ENCODE results near the gene BTN1A1. TPM values are rescaled to one million over a fixed set of nuclear protein-coding genes. Genes with fewer than 3 reads are reported as not detected.

BTN1A1 gene
- total RNA-seq, 1 donor from 2014 or later, result not detected

DNA sequence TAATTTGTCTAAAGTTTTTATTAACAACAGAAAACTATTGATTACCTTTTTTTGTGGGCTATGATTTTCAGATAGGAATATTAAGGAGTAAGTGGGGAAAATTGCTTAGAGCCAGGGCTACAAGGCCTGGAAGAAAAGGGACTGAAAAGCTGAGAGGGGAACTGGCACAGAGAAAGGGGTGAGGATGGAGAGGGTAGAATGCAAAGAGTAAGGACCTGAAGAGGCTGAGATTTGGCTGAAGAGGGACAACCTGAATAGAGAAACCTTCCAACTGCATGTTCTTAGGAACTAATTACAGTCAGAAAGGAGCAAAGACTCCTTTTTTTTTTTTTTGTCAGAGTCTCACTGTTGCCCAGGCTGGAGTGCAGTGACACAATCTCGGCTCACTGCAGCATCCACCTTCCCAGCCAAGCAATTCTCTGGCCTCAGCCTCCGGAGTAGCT lies 25.6 kb upstream of the BTN1A1 start:
- no peak for DNase-seq (ENCODE audit: low spot score)
- peak; percentile 7 for ATAC-seq

DNA sequence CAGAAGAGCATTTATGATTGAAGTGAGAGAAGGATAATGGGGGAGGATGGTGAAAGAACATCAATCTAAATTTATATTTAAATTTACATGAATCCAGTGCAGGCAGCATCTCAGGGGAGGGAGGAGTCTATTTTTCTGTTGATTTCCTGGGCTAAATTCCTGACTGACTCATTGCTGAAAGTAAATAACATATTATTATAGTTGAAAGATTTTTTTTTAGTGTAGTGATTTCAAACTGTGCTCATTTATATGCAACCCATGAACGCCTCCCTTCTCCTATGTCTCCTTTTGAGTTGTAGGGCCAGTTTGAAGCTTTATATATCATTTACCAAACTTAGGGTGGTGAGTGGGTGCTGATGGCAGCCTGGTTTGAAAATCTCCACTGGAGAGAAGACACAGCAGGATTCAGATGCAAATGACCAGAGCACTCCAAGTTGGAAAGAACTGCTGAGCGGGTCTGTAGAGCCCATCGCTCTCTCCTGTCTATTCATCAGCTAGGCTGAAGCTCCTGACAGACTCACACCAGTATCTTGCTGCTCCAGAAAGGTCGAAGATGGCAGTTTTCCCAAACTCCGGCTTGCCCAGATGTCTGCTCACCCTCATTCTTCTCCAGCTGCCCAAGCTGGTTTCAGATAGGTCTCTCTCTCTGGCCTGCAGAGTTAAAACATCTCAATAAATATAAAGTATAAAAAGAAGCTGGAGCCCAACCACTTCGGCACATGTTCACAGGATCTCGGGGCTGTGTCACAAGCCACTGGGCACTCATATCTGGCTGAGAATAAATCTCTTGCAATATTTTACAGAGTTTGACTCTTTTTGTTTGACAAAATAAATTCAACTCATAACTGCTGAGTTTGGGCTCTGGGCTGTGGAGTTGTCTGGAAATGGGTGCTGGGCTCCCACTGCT lies 24.0 kb upstream of the BTN1A1 start:
- DNase-seq (ENCODE audit: low spot score) (no peak), ATAC-seq (no peak)

DNA sequence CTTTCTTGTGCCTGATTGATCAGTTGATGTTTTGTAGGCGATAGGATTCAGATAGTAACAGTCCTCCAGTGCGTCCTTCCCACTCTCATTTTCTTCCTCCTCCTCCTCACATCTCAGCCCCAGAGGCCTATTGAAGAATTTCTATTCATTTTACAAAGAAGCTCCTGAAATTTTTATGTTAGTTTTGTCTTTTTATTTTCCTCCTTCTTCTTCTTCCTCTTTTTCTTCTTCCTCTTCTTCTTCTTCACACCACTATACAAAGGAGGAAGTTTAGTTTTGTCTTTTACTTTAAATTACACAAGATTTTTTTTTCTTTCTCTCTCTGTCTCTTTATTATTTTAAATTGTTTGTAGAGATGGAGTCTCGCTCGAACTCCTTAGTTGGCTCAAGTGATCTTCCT lies 23.2 kb upstream of the BTN1A1 start:
- no peak for DNase-seq (ENCODE audit: low spot score)
- no peak for ATAC-seq

DNA sequence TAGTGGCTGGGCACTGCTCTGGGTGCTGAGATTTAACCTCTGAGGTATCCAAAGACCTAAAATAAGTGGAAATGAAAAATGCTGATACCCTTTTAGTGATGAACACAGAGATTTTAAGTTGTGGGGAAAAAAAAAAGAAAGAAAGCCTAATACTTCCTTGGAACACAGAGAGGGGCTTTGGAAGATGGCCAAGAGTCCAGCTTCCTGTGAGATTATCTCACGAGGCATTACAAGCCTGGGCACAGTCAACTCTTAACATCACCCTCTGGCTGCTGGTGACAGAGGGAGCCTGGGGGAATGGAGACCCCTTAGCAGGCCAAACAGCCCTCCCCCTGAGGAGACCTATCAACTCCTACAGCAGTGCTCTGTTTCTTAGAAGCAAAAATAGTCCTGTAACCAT lies 22.7 kb upstream of the BTN1A1 start:
- ATAC-seq (no peak), DNase-seq (ENCODE audit: low spot score) (no peak)

DNA sequence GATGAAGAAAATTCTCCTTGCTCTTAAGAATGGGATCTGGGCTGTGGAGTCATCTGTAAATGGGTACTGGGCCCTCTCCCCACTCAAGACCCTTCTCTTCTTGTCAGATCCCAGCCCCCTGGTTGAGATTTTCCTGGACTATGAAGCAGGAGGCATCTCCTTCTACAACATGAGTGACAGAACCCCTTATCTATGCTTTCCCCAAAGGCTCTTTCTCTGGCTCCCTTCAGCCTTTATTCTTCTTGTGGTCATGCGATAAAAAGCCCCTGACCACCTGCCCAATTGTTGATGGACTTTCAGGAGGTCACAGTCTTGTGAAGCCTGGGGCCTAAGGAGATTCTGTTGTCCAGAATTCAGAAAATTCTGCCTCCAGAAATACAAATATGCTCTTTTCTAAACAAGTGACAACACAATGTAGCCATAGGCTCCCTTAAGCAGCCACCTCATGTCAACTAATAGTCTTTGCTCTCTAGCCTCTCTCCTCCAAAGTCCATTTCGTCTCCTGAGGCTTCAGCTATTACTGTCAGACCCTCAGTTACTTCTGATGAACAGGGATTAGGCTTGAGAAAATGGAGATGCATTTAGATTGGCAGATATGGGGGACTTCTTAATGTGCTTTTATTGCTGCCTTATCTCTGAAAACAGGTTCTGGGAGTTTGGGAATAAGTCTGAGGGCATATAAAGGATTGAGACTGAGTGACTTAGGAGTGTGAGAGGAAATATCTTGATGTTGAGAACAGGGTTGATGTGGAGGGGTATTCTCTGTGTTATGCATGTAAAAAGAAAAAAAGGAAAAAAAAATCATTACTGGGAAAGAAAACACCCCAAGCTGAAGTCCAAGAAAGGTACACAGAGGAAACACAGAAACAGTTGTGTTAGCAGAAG lies 21.8 kb upstream of the BTN1A1 start:
- ATAC-seq, result no peak
- no peak for DNase-seq (ENCODE audit: low spot score)

DNA sequence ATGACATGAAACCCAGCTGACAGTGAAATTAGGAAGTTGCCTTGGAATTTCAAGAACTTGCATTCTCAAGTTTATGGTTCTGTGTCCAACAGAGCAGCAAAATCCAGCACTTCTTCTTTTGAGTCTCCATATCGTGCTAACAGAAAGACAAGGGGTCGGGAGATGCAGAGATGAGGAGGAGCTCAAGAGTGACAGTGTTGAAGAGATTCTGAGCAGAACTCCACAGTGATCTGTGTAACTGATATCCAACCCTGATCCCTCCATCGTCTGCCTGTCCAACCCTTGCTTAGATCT lies 21.2 kb upstream of the BTN1A1 start:
- ATAC-seq (no peak), DNase-seq (ENCODE audit: low spot score) (no peak)

DNA sequence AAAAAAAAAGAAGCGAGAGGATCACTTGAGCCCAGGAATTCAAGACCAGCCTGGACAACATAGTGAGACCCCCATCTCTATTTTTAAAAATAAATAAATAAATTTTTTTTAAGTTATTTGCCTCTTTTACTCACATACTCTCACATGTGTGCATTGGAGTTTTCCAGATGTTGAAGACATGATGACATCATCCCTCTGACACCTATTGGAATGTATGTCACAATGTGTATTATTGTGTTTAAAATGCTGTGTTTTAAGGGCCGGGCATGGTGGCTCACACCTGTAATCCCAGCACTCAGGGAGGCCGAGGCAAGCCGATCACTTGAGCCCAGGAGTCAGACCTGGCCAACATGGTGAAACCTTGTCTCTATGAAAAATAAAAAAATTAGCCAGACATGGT lies 17.8 kb upstream of the BTN1A1 start:
- no peak for ATAC-seq
- DNase-seq (ENCODE audit: low spot score), result no peak

DNA sequence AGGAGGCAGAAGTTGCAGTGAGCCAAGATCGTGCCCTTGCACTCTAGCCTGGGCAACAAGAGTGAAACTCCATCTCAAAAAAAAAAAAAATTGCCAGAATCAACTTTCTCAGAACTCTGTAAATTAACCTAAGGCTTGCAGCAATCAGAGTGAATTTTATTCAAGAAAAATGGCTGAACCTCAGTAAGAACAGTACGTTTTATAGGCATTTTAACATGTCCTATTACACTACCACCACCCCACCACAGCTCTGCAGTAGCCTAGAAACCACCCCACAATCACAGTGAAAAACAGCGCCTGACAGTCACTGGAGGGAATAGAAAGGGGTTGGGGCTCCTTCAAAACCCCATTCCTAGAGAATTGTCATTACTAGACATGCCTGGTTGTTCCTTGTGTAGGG lies 16.4 kb upstream of the BTN1A1 start:
- no peak for ATAC-seq

DNA sequence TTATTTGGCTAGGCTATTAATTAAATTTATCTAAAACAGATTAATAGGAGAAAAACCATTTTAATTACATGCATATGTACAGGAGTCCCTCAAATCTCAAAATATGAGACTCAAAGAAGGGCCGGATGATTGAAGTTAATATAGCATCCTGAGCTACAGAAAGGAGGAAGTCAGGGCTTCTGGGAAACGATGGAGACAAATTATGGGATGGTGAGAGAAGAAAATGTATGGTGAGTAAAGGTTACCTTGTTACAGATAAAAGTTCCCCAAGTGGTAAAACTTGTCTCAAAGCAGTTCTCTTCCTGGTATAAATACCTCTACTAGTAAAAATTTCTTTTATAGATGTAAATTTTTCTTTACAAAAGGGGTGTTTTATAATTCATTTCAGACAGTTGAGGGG lies 15.9 kb upstream of the BTN1A1 start:
- ATAC-seq, result no peak
- DNase-seq (ENCODE audit: low spot score), result no peak

More for the DNA sequence above, 16.4 kb upstream of the BTN1A1 start:
- no peak for DNase-seq (ENCODE audit: low spot score)

DNA sequence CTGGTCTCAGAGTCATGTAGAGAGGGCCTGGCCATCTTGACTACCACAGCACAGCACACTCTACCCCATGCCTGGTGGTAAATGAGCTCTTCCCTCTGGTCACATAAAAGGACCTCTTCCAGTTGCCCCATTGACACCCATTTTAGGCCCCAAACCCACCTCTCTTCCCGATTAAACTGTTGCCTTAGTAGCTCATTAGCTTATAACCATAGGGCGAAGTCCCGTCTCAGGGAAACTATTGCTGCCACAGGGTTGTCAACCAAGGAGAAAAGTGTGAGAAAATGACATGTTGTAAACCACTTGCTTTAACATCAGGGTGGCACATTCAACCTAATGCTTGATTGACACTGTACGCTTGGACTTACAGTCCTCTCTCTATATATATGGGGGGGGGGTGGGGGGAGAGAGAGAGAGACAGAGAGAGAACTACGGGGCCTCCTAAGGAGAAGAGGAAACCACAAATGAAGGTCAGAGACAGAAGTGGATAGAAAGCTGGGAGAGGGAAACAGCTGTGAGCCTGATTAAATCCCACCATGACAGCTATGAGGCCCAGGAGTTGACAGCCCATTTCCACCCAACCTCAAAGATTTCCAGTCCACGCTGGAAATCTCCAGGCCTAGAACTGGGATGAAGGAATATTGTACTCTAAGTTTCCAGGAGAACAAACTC lies 14.9 kb upstream of the BTN1A1 start:
- DNase-seq (ENCODE audit: low spot score) (no peak), ATAC-seq (no peak)

DNA sequence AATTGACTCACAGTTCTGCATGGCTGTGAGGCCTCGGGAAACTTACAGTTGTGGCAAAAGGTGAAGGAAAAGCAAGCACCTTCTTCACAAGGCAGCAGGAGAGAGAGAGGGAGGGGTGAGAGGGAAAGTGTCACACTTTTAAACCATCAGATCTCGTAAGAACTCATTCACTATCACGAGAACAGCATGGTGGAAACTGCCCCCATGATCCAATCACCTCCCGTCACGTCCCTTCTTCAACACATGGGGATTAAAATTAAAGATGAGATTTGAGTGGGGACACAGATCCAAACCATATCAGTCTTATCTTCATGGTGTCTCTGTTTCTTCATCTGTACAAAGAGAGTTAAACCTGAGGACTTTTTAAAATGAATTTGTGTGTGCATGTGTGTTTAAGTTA lies 13.7 kb upstream of the BTN1A1 start:
- ATAC-seq, result no peak
- no peak for DNase-seq (ENCODE audit: low spot score)

DNA sequence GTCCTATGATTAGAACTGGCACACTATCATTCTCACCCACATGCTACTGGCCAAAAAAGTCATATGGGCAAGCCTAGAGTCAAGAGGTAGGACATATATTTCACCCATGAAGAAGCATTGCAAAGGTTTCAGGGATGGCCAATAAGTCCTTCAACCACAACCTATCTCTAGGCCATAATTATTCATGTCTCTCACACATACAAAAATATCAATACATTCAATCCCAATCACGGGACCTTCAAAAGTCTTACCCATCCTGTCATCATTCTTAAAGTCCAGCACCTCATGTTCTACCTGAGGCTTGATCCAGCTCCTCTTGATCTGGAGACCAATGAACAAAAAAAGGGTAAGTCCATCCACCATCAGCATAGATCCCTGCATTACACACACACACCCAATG lies 12.6 kb upstream of the BTN1A1 start:
- DNase-seq (ENCODE audit: low spot score) (no peak), ATAC-seq (no peak)

DNA sequence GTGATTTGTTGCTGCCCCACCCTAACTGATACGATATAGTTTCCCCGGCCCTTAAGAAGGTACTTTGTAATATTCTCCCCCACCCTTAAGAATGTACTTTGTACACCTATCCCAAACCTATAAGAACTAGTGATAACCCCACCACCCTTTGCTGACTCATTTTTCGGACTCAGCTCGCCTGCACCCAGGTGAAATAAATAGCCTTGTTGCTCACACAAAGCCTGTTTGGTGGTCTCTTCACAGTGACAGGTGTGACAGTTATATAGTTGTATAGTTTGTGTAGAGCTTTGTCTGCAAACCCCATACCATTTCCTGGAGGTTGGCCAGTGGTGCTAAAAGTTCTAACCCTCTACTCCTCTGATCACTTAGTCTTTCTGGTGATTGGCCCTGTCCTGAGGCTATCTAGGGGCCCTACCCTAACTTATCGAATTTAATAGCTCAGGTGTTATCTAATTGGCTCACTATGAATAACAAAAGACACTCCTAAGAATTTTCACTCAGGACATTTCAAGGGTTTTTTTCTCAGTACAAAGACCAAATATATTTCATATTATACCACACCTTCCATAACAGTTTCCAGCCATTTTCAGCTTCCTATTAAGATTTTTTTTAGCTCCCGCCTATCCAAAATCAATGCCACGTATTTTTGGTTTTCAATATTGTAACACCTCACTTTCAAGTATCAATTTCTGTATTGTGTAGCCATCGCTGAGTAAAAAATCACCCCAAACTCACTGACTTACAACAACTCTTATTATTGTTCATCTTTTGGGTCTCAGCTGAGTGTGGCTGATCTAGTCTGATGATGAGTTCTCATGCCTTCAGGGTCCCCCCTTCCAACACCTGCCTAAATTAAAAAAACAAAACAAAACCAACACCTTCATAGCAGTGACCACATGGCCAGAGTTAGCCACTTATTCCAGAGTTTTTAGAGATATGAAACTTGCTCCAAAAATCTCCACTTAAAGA lies 9.8 kb upstream of the BTN1A1 start:
- DNase-seq (ENCODE audit: low spot score) (no peak), ATAC-seq (no peak)

DNA sequence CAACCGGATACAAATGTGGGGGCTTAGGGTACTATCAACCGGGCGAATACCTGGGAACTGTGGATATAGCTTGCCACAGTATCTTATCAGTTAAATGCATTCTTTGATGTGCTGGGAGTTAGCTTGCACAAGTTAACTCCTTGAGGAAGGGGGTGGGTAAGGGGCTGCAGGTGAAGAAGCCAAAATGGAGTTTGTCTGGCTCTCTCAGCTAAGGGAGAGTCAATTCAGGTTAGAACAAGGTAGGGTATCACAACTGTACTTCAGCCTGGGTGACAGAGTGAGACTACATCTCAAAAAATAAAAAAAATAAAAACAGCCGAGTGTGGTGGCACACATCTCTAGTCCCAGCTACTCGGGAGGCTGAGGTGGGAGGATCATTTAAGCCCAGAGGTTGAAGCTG lies 8.5 kb upstream of the BTN1A1 start:
- DNase-seq (ENCODE audit: low spot score) (no peak), ATAC-seq (no peak)

DNA sequence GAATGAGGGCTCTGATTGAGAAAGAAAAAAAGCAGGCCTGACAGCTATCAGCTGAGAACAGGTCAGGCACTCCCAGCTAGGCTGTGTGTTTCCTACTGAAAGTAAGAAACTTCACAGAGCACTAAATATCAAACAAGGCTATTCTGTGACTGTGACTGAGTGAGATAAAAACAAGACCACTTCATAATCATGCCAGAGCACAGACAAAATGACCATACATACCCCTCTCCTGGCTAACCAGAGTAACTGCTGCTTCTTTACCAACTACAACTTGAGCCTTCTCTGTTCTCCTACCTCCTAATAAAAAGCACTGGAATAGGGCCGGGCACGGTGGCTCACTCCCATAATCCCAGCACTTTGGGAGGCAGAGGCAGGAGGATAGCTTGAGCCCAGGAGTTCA lies 6.8 kb upstream of the BTN1A1 start:
- DNase-seq (ENCODE audit: low spot score) (no peak), ATAC-seq (no peak)

DNA sequence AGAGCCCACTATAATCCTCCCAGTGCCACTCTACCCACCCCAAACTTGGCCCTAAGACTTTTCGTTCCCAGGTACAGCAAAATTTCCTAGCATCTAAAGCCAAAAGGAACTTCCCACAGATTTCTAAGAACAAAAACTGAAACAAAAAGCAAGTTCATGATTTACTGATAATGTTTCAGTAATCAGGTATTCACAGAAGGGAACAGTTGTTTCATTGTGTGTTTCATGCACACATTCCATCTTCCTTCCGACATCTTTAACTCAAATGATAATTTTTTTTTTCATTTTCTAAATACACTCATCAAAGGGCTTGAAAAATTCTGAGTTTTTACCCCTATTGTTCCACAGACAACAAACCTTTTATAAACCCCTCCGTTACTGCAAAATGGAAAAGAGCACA lies 6.0 kb upstream of the BTN1A1 start:
- DNase-seq (ENCODE audit: low spot score), result no peak

DNA sequence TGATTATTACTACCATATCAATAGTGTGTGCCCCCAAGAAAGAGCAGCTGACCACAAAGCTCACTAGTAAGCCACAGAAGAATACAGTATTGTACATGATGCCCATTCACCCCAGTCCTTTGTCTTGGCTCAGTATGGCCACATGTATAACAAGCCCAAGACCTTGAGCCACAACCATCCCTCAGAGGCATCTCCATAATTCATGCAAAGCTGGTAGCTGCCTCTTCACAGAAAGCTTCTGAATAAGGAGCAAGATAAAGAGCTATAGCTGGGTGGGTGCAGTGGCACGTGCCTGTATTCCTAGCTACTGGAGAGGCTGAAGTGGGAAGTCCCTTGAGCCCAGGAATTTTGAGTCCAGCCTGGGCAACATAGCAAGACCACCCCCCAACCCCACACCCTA lies 4.8 kb upstream of the BTN1A1 start:
- DNase-seq (ENCODE audit: low spot score) (no peak), ATAC-seq (no peak)

More for the DNA sequence above, 6.0 kb upstream of the BTN1A1 start:
- ATAC-seq, result no peak

DNA sequence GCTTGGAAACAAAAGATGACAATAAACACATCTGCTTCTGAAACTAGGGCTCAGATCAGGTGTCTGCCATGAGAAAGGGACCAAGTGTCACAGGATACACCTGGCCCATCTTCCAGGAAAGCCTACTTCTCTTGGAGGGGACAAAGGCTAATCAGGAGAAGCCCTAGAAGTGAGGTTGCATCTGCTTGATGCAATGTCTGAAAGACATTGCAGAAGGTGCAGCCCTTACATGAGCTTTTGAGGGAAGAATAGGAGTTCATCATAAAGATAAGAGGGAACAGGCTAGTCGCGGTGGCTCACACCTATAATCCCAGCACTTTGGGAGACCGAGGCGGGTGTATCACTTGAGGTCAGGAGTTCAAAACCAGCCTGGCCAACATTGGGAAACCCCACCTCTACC lies 2.5 kb upstream of the BTN1A1 start:
- no peak for DNase-seq (ENCODE audit: low spot score)
- ATAC-seq, result no peak

DNA sequence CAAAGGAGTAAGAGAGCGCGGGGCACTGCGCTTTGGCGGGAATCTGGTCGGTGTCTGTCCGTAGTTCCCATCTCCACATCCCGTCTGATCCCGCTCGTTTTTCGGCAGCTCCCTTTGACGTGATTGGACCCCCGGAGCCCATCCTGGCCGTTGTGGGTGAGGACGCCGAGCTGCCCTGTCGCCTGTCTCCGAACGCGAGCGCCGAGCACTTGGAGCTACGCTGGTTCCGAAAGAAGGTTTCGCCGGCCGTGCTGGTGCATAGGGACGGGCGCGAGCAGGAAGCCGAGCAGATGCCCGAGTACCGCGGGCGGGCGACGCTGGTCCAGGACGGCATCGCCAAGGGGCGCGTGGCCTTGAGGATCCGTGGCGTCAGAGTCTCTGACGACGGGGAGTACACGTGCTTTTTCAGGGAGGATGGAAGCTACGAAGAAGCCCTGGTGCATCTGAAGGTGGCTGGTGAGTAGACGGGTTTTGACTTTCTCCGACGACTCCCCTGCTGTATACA lies 1.4 kb downstream of the BTN1A1 start:
- ATAC-seq (peak; percentile 47), DNase-seq (ENCODE audit: low spot score) (no peak)

DNA sequence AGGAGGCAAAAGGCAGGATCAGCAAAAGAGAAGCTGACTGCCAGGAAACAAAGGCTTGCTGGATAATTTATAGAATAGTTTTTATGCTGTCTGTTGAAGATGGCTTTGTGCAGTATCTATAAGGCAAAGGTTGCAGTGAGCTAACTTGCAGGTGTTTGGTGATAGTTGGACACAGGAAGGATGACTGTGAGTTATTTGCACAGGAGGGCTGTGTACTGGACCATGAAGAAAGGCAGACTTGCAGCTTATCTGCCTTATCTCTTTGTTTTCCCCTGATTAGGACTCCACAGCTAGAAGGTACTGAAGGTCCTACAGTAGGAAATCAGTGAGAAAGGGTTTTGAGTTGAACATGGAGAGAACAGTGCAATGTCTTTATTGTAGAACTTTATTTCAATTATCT lies 2.1 kb downstream of the BTN1A1 start:
- ATAC-seq (no peak), DNase-seq (ENCODE audit: low spot score) (no peak)

Data from left lobe of liver (tissue), 2 donors.